Stimulated activated CD8-positive, alpha-beta memory T cell treated with anti-CD3 and anti-CD28 coated beads, Interleukin-4, amount 100 ng/mL, for 24 hours (primary cell): Measurements from ENCODE around the gene ABCC3.
A peak's percentile ranks its signal among the peaks of the same experiment; 100 is the strongest.

Experiments
- DNase-seq: peaks from one replicate; pipeline ENCODE4 v3.0.0-alpha.2; 2020; ENCODE audit warnings: low read depth

ABCC3 gene

DNA sequence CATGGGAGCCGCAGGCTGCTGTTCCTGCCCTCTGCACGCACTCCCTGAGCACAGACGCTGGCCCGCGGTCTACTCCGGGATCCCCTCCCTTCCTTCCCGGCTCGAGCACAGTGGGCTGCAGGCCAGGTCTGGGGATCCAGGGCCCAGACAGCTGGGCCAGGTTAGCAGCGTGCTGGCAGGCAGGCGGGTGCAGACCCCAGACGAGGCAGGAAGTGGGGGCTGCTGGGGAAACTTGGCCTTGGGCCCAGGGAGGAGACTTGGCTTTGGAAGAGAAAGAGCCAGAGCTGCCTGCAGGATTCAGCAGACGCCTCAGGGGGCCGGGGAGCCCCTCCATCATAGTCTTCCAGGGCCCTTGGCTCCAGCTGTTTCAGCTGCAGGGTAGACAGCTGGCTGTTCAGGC is 30.2 kb upstream of the ABCC3 start:
- no peak for DNase-seq

DNA sequence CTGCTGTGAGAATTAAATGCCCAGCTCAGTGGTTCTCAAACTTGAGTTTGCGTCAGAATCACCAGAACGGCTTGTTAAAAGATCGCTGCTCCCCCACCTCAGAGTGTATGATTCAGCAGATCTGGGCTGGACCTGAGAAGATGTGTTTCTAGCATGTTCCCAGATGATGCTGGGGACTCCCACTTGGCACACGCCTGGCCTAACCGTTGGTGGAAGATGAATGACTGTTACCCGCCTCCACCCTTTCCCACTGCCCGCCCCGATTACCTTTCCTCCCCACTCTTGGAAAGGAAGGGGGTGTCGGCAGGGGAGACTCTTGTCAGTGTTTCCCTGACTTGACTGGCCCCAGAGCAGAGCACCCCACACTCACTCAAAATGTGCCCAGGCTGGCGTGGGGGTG is 29.3 kb upstream of the ABCC3 start:
- DNase-seq: no peak

DNA sequence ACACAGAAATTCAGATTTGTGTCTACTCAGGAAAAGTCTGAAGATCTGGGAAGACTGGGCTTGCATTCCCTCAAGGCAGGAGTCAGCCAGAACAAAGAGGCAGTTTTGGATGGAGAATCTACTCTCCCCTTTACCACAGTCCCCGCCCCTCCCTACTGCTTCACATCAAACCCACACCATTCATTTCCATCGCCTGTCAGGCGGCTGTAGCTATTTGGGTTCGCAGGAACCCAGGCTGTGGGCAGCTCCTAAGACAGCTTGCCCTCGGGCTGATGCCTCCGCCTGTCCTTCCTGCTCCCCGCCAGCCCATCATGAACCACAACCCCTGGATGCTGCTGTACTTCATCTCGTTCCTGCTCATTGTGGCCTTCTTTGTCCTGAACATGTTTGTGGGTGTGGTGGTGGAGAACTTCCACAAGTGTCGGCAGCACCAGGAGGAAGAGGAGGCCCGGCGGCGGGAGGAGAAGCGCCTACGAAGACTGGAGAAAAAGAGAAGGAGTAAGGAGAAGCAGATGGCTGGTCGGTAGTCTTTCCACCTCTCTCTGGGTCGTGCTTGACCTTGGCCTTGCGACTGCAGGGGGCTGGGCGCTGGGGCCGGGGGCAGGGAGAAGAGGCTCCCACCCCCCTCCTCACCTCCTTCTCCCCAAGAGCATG is 27.0 kb upstream of the ABCC3 start:
- DNase-seq: no peak

DNA sequence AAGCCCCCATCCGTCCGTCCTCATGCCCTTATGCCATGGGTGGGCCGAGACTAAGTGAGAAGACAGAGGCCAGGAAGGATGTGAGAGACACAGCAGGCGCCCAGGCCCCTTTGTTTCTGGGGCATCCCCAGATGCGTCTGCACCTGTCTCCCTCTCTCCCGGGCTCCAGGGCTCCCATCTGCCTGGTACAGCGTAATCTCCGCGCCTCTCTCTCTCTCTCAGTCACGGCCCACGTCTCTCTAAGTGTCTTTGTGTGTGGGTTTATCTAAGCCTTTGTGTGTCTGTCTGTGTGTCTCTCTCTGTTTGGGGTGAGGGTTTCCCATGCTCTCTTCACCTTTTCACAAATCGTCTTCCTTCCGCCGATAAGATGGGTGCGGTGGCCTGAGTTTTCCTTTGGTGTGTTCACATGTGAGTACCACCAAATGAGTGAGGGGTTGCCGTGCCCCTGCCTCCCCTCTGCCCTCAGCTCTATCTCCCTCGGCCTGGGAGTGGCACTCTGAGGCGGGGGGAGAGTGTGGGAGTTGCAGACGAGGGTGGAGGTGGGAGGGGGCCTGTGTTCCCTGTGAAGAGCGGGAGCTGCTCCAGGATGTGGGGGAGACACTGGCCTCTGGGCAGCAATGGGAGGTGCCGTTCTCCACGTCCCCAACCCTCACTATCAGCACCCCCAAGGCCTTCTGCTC is 25.8 kb upstream of the ABCC3 start:
- DNase-seq: no peak

DNA sequence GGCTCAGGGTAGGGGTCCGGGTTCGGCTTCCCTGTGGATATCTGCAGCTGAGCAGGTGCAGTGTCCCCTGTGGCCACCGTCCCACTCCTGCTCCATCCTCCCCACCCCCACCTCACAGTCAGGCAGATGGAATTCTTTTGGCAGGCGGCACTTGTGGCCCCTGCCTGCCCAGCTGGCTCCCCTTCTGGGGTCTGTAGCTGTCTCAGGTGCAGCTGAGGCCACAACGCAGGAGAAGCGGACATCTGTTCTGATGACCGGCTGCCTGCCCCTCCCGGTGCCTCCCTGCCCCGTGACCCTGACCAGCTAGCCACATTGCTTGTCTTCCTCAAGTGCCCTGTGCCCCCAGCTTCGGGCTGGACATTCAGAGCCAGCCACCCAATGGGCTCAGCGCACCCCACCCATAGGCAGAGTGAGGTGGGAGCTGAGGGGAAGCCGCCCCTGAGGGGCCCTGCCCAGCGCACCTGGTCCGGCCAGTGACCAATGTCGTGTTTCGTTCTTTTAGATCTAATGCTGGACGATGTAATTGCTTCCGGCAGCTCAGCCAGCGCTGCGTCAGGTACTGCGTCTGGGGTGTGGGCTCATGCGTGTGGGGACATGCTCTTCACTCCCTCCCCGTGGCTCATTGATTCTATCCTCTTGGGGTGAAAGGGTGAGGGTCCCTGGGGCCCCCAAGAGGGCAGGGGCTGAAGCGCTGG is 25.2 kb upstream of the ABCC3 start:
- no peak for DNase-seq

DNA sequence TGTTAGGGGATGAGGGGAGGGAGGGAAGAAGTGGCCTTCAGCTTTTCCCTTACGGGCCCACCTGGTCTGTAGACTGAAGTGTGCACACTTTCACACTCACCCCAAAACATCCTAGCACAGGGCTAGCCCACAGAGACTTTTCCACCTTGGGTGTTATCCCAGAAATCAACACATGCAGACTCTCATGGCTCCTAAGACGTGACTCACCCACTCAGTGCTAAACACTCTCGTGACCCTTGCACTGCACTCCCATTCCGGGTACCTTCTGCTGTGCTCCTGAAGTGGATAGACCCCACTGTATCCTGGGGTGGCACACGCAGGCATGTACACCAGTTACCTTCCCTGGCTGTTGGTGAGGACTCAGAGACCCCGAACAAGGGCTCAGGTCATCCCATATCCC is 23.0 kb upstream of the ABCC3 start:
- no peak for DNase-seq

DNA sequence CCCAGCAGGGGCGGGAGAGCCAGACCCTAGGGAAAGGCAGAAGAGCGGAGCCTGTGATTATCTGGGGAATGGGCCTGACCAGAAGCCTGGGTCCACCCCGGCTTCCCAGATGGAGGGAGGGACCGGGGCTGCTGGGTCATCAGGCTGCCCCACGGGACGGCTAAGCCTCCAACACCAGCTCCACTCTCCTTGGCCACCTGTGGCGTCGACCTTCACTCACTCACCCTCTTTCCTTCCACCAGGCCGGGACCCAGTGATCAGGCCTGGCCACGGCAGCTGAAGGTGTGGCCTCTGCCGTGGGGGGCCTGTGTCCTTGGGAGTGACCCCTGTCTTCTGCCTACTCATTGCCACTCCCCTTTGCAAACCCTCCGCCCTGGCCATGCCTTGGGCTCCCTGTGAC is 22.4 kb upstream of the ABCC3 start:
- DNase-seq: no peak

DNA sequence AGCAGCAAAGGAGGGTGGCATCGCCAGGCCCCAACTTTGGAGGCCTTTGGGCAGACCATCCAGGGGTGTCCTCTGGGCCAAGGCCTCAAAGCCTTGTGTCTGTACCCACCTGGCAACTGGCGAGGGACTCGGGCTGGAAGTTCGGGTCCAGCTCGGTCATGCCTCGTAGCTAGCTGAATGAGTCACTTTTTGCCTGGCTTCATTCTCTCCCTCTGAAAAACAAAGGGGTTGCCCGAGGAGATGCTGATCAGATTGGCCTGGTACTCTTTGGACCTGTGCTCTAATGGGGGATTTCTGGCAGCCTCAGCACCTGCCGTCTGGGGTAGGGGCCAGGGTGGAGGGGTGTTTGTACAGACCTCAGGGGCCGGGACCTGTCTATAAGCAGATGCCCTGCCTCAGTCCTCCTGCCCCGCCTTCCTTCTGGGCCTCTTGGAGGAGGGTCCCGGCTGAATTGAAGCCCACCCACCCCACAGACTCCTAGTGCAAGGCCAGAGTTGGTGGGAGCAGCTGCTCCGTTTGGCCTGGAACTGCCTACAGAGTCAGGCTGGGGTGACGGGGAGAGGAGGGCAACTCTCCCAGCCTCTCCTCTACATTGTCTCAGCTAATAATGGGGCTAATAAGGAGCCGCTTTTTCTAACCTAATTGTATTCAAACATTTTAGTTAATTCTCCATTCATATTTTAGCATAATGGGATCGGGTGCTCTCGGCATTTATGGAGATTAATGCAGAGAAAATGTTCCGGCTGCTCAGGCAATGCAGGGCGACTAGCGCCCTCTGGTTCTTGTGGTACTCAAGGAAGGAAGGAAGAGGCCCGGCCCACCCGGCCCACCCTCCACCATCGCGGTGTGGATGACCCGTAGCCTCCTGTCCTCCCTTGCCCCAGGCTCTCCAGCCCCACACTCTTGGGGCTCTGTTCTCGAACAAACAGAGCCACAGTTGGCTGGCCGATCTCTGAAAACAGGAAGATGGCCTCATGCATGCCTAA is 21.4 kb upstream of the ABCC3 start:
- no peak for DNase-seq

DNA sequence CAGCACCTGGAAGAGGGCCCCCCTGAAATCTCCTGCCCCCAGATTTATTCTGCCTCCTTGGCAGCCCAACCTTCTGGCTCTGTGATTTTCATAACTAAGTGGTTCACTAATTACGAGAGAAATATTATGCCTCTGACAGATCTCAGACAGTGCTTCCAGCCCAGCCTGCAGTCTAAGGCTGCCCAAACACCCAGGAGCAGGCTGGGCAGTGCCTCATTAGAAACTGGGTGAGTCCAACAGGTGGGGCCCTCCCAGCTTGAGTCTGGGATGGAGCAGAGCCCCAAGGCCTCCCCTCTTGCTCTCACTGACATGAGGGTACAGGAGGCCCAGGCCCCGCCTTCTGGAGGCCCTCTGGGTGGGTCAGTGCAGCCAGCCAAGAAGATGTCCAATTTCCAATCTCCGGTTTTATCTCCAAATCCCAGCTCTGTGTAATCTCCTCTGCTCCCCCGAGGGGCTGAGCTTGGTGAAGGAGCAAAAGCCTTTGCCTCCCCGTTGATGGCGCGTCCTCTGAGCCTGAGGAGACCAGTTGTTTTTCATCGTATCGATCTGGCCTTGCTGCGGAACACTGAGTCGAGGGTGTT is 20.1 kb upstream of the ABCC3 start:
- no peak for DNase-seq

DNA sequence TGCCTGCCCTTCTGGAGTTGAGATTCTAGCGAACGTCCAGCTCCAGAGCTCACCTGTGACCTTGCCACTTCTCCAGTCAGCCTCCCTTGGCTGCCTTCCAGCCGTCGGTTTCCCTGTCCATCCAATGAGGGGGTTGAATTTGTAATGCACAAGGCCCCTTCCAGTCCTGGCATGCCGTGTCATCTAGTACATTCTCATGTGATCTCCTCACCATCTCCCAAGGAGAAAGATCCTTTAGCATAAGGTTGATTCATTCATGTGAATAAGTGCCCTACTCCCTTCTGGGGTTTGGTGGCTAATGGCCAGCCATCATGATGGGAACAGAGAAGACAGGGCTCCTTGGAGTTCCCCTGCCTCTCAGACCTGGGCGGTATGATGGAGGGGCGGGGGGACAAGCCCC is 18.9 kb upstream of the ABCC3 start:
- DNase-seq: no peak

DNA sequence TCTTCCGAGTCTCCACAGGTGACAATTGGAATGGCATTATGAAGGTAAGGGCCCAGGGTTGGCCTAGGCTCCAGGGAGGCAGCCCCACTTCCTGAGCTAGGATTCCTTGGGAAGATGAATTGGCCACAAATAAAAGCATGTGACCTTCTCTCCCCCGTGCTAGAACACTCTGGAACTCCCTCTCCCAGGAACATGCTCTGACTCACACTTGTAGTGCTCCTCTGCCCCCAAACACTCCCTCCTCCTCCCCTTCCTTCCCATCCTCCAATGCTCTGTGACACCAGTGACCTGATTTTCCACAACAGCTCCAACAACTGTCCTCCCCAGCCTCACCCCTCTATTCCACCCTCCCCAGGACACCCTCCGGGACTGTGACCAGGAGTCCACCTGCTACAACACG is 16.4 kb upstream of the ABCC3 start:
- no peak for DNase-seq

DNA sequence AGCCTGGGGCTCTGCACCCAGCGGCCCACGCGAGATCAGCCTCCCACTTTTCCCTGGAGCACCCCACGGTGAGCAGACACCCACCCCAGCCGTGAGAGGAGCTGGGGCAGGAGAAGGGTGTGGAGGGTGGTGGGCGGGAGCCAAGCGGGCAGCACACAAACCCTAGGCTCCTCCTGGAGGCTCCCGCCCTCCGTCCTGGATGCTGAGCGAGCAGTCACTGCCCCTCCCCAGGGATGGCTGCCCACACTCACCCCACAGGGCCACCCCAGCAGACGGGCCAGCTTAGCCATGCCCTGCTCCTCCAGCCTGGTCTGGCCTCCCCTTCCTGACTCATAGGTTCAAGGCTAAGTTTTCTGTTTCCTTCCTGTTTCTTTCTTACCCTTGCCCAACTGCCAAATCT is 15.7 kb upstream of the ABCC3 start:
- no peak for DNase-seq

DNA sequence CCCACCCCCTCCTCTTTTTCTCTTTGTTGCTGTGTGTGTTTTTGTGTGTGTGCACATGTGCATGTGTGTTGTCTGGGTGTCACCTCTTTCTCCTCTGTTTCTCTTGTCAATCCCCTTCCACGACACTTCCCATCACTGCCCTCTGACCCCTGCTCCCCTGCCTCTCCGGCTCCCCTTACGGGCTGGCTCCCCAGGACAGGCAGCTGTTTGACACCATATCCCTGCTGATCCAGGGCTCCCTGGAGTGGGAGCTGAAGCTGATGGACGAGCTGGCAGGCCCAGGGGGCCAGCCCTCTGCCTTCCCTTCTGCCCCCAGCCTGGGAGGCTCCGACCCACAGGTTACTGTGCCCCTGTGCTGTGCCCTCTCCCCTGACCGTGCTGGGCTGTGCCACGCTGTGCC is 15.2 kb upstream of the ABCC3 start:
- no peak for DNase-seq

DNA sequence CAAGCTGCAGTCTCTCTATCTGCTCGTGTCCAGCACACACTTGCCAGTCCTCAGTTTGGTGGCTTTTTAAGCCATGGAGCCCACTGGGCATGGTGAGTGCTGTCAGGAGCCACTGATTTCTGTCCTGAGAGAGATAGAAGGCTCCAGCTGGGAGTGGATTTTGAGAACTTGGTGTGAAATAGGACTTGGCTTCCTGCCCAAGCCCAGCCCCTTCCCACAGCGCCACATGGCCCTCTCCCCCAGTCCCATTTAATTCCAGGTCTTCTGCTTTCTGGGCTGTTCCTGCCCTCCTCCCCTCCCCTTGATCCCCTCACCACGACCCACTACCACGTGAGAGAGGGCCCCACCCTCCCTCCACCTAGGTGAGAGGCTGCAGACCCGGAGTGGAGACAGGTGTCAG is 14.4 kb upstream of the ABCC3 start:
- DNase-seq: no peak

DNA sequence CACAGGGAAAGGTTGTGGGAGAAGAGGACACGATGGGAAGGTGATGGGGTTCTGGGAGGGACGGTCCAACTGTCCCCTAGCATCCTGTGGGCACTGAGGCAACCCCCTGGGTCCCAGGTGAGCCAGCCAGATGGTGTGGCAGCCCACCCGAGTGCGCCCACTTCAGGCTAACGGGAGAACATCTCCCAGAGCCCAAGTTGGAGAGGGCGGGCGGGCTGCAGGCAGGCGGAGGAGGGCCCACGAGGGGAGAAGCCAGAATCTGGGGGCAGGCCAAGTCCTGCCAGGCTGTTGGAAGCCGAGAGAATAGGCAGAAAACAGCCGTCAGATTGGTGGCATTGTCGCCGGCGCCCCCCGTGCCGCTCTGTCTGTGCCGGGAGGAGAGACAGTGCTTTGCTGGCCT is 13.8 kb upstream of the ABCC3 start:
- DNase-seq: no peak

DNA sequence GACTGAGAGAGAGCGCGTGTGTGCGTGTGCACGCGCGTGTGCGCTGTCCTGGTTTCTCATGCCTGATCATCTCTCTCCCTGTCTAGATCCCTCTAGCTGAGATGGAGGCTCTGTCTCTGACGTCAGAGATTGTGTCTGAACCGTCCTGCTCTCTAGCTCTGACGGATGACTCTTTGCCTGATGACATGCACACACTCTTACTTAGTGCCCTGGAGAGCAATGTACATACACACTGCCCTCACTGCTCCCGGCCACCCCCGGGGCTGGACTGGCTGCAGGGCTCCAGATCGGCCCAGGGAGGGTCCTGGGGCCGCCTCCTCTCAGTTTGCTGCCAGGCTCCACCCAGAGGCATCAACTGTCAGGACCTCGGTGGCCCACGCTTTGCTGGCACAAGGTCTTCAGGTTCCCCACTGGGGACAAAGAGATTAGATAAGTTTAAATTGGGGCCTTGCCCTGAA is 13.1 kb upstream of the ABCC3 start:
- DNase-seq: no peak

DNA sequence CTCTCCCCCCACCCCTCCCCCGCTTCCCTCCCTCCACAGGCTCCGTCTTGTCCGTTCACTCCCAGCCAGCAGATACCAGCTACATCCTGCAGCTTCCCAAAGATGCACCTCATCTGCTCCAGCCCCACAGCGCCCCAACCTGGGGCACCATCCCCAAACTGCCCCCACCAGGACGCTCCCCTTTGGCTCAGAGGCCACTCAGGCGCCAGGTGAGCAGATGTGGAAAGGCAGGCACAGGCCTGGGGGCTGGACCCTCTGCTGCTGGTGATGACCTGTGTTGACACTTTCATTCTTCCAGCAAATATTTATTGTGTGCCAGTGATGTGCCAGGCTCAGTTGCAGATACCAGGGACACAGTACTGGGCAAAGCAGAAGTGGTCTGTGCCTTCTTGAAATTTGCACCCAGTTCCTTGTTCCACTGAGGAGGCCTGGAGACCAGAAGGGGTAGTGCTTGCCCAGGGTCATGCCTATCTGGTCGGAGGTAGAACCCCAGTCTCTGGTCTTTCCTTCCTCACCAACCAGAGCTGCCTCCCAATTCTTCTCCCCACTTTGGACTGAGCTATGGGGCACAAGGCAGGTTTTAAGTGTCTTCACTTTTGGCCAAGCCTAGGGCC is 10.3 kb upstream of the ABCC3 start:
- no peak for DNase-seq

DNA sequence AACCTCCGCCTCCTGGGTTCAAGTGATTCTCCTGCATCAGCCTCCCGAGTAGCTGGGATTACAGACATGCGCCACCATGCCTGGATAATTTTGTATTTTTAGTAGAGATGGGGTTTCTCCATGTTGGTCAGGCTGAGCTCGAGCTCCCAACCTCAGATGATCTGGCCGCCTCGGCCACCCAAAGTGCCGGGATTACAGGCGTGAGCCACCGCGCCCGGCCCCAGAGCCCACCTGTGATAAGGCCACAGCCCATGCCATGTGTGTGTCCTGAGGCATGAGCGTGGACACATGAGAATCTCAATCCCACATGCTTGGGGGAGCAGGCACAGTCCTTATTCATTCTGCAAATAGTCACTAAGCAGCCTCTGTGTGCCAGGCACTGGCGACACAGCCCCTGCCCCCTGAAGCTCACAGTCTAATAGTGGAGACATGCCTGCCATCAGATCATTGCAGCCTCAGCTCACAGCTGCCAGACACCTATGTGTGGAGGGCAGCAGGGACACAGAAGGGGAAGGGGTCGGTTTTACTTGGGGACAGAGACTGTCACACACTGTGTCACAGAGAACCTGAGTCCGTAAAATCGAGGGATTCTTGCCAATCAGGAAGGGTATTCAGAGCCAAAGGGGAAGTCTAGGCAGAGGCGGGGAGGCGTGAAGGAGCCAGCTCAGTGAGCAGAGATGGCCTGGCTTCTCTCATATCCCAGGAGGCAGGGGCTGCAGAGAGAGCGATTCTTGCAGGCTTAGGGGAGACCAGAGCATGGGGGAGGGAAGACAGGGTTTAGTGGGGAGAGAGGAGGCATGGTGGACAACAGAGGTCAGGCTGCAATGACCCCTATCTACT is 9.4 kb upstream of the ABCC3 start:
- DNase-seq: no peak

DNA sequence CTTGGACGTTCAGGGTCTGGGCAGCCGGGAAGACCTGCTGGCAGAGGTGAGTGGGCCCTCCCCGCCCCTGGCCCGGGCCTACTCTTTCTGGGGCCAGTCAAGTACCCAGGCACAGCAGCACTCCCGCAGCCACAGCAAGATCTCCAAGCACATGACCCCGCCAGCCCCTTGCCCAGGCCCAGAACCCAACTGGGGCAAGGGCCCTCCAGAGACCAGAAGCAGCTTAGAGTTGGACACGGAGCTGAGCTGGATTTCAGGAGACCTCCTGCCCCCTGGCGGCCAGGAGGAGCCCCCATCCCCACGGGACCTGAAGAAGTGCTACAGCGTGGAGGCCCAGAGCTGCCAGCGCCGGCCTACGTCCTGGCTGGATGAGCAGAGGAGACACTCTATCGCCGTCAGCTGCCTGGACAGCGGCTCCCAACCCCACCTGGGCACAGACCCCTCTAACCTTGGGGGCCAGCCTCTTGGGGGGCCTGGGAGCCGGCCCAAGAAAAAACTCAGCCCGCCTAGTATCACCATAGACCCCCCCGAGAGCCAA is 8.6 kb upstream of the ABCC3 start:
- DNase-seq: peak; percentile 44
